ENCODE results near the gene TLR9.

DNA sequence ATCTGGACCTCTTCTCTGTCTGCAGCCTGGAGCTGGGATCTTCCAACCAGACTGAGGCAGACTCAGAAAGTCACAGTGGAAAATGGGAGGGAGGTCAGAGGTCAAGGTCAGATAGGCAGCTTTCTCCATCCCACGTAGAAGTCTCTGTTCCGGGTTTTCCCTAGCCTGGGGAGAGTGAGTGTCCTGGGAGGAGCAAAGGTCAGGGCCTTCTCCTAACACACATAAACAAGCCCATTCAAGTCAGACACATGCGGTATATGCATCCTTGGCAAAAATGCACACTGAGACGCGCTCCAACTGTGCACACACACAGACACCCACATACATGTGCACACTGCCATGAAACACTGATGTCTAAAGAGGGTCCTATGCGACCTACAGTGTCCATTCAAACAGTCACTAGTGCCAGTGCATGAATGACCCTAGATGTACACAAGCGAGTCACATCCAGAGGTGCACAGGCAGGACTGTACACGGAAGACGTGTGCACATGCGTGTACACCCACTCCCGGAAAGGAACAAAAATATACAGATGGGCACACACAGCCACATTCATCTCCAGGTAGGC, 12.8 kb upstream of the TLR9 start:
- TF ChIP-seq, protein P1, sequence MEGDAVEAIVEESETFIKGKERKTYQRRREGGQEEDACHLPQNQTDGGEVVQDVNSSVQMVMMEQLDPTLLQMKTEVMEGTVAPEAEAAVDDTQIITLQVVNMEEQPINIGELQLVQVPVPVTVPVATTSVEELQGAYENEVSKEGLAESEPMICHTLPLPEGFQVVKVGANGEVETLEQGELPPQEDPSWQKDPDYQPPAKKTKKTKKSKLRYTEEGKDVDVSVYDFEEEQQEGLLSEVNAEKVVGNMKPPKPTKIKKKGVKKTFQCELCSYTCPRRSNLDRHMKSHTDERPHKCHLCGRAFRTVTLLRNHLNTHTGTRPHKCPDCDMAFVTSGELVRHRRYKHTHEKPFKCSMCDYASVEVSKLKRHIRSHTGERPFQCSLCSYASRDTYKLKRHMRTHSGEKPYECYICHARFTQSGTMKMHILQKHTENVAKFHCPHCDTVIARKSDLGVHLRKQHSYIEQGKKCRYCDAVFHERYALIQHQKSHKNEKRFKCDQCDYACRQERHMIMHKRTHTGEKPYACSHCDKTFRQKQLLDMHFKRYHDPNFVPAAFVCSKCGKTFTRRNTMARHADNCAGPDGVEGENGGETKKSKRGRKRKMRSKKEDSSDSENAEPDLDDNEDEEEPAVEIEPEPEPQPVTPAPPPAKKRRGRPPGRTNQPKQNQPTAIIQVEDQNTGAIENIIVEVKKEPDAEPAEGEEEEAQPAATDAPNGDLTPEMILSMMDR (IDR thresholded peaks at IDR 0.05; ENCODE audit: low read depth, low read length) = no peak
- no peak for TF ChIP-seq POLR2A (IDR thresholded peaks at IDR 0.05; ENCODE audit: extremely low read depth, insufficient read length)
- TF ChIP-seq, protein P2, sequence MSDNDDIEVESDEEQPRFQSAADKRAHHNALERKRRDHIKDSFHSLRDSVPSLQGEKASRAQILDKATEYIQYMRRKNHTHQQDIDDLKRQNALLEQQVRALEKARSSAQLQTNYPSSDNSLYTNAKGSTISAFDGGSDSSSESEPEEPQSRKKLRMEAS (IDR thresholded peaks at IDR 0.05; ENCODE audit: low read depth, low read length) = peak; percentile 64; the same call in 1 of the 2 replicates
- no peak for TF ChIP-seq MYC (IDR thresholded peaks at IDR 0.05; ENCODE audit: low read depth, low read length)
